Neuronal stem cell (in vitro differentiated cells): ENCODE data around the gene GABRE.

Source experiments
- DNase-seq: peaks from one replicate; pipeline ENCODE4 v3.0.0-alpha.2; 2013; ENCODE audit warnings: low spot score
- H2AFZ ChIP-seq: one replicate; pipeline ENCODE4 v1.6.1; 2013; ENCODE audit warnings: mild to moderate bottlenecking, low read length, inconsistent platforms
- H2AK5ac ChIP-seq: 2 replicates; pipeline ENCODE4 v1.6.1; 2013; ENCODE audit warnings: low read depth, mild to moderate bottlenecking, inconsistent platforms, low read length, moderate library complexity, mixed read lengths
- H2BK120ac ChIP-seq: 2 replicates; pipeline ENCODE4 v1.6.1; 2013; ENCODE audit warnings: low read depth, mild to moderate bottlenecking, inconsistent platforms, low read length, moderate library complexity, mixed read lengths
- H2BK12ac ChIP-seq: one replicate; pipeline ENCODE4 v1.6.1; 2013; ENCODE audit warnings: low read length, inconsistent platforms
- H2BK15ac ChIP-seq: 2 replicates; pipeline ENCODE4 v1.6.1; 2013; ENCODE audit warnings: mild to moderate bottlenecking, low read length, inconsistent platforms, mixed read lengths
- H2BK5ac ChIP-seq: one replicate; pipeline ENCODE4 v1.6.1; 2013; ENCODE audit warnings: inconsistent platforms, mild to moderate bottlenecking, low read length, moderate library complexity
- H3K14ac ChIP-seq: one replicate; pipeline ENCODE4 v1.6.1; 2013; ENCODE audit warnings: low read length, inconsistent platforms
- H3K18ac ChIP-seq: 2 replicates; pipeline ENCODE4 v1.6.1; 2013; ENCODE audit warnings: low read length, inconsistent platforms
- H3K23ac ChIP-seq: 2 replicates; pipeline ENCODE4 v1.6.1; 2013; ENCODE audit warnings: low read depth, mild to moderate bottlenecking, mixed read lengths, low read length, inconsistent platforms; ENCODE audit not compliant: poor library complexity
- H3K27ac ChIP-seq: replicated peaks from 3 replicates; pipeline ENCODE4 v1.5.1; 2013; ENCODE audit warnings: low read length, inconsistent platforms
- H3K27me3 ChIP-seq, 3 experiments: 2 replicates each; pipeline ENCODE4 v1.6.1; 2013; ENCODE audit warnings: low read length in 3 of 3, mild to moderate bottlenecking in 2 of 3, inconsistent platforms in 1 of 3, low read depth in 1 of 3, mixed read lengths in 1 of 3, moderate library complexity in 1 of 3; ENCODE audit not compliant: control insufficient read depth in 3 of 3, insufficient read depth in 3 of 3
- H3K36me3 ChIP-seq, 2 donors: replicated peaks in 1 of 2; 2 replicates each; pipeline ENCODE4 v1.6.1; 2013; ENCODE audit warnings: low read length in 2 of 2; ENCODE audit not compliant: control insufficient read depth in 2 of 2, insufficient read depth in 2 of 2
- H3K4ac ChIP-seq: 2 replicates; pipeline ENCODE4 v1.6.1; 2013; ENCODE audit warnings: inconsistent platforms, mild to moderate bottlenecking, low read length, moderate library complexity
- H3K4me1 ChIP-seq, 2 donors: 1 replicate in 1 of 2; 2 replicates in 1 of 2; pipeline ENCODE4 v1.6.1; 2013; ENCODE audit warnings: low read length in 2 of 2, low read depth in 1 of 2; ENCODE audit not compliant: control insufficient read depth in 2 of 2, insufficient read depth in 1 of 2
- H3K4me2 ChIP-seq: one replicate; pipeline ENCODE4 v1.6.1; 2013; ENCODE audit warnings: mild to moderate bottlenecking, low read length, inconsistent platforms; ENCODE audit not compliant: insufficient read depth, poor library complexity, severe bottlenecking
- H3K4me3 ChIP-seq, 2 donors: 2 replicates each; pipeline ENCODE4 v1.5.1; 2013; ENCODE audit warnings: low read length in 2 of 2, mild to moderate bottlenecking in 2 of 2, inconsistent platforms in 1 of 2, moderate library complexity in 1 of 2
- H3K79me1 ChIP-seq: one replicate; pipeline ENCODE4 v1.6.1; 2013; ENCODE audit warnings: low read depth, mild to moderate bottlenecking, inconsistent platforms, low read length, moderate library complexity
- H3K9ac ChIP-seq: one replicate; pipeline ENCODE4 v1.6.1; 2013; ENCODE audit warnings: mild to moderate bottlenecking, low read depth, low read length, inconsistent platforms; ENCODE audit not compliant: poor library complexity
- H3K9me3 ChIP-seq, 2 donors: replicated peaks in 1 of 2; 2 replicates each; pipeline versions ENCODE3 to v1.6.1; 2013; ENCODE audit warnings: low read length in 2 of 2, mild to moderate bottlenecking in 2 of 2, inconsistent platforms in 1 of 2, low read depth in 1 of 2, mixed read lengths in 1 of 2, moderate library complexity in 1 of 2; ENCODE audit not compliant: control insufficient read depth in 2 of 2, insufficient read depth in 1 of 2
- H4K8ac ChIP-seq: one replicate; pipeline ENCODE4 v1.6.1; 2013; ENCODE audit warnings: low read depth, mild to moderate bottlenecking, inconsistent platforms, low read length, moderate library complexity
- H4K91ac ChIP-seq: one replicate; pipeline ENCODE4 v1.6.1; 2013; ENCODE audit warnings: low read length, low read depth, mild to moderate bottlenecking, inconsistent platforms; ENCODE audit not compliant: poor library complexity
- WGBS, 2 donors: extraction: QIAGEN DNeasy Blood & Tissue Kit; methylation state at CpG; one replicate each; pipeline ENCODE4 v1.1.7; 2013; ENCODE audit warnings: missing lambda C conversion rate in 2 of 2, mixed read lengths in 1 of 2; ENCODE audit not compliant: insufficient read length in 2 of 2, insufficient replicate concordance in 1 of 2; ENCODE audit errors: extremely low coverage in 2 of 2; 5-methylcytosine and 5-hydroxymethylcytosine counted together

Gene GABRE

DNA sequence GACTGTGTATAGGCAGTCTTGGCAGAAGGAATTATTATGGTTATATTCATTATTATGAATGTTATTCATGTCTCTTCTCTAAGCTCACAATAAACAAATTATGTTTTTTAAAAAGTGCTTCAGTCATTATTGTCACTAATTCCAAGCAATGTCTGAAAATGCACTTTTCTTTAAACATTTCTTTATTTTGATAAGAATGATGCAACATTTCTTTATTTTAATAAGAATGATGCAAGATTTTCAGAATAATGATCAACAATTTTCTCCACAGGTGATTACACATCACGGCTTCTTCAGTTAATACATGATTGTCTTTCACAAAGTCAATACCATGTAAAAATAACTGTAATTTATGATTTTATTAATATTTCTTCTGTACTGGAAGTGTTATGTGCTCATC is 39.1 kb downstream of the GABRE start:
- H3K4me2 ChIP-seq = no peak overlapping the region
- H3K27me3 ChIP-seq = no peaks in the 10 kb centered on the region
- no peak for DNase-seq
- H2BK120ac ChIP-seq = no peak overlapping the region
- H3K36me3 ChIP-seq = no peaks in the 10 kb centered on the region
- no peak overlapping the region for H3K4me3 ChIP-seq
- H3K4ac ChIP-seq = no peak overlapping the region
- H3K4me1 ChIP-seq = no peaks in the 10 kb centered on the region
- no peak overlapping the region for H2BK12ac ChIP-seq
- no peaks in the 10 kb centered on the region for H3K79me1 ChIP-seq
- no peak overlapping the region for H2BK5ac ChIP-seq
- no peak overlapping the region for H3K27ac ChIP-seq
- H2AFZ ChIP-seq = no peak overlapping the region
- H4K8ac ChIP-seq = no peak overlapping the region
- no peak overlapping the region for H4K91ac ChIP-seq
- no peak overlapping the region for H2AK5ac ChIP-seq
- H3K23ac ChIP-seq = no peak overlapping the region
- WGBS, 2 donors = no CpG with 5 or more reads among the region's 1 CpG
- no peak overlapping the region for H3K14ac ChIP-seq
- no peak overlapping the region for H3K9ac ChIP-seq
- no peak overlapping the region for H2BK15ac ChIP-seq
- no peak overlapping the region for H3K18ac ChIP-seq
- H3K9me3 ChIP-seq = no peaks in the 10 kb centered on the region

GRCh38 chrX:151929126-151929525 is 45.4 kb downstream of the GABRE start:
- Histone ChIP-seq H3K4me1 (no peaks in the 10 kb centered on the region), H3K27me3 (no peaks in the 10 kb centered on the region), H3K27ac (no peak overlapping the region), H4K91ac (no peak overlapping the region), H3K18ac (no peak overlapping the region), H3K4me2 (no peak overlapping the region), H2BK120ac (no peak overlapping the region), H3K9me3 (no peaks in the 10 kb centered on the region), H2AK5ac (no peak overlapping the region), H3K36me3 (no peaks in the 10 kb centered on the region), H4K8ac (no peak overlapping the region), H2AFZ (no peak overlapping the region), H2BK15ac (no peak overlapping the region), H3K4me3 (no peak overlapping the region), H3K4ac (no peak overlapping the region), H2BK12ac (no peak overlapping the region), H3K23ac (no peak overlapping the region), H3K79me1 (no peaks in the 10 kb centered on the region), H3K14ac (no peak overlapping the region), H2BK5ac (no peak overlapping the region), H3K9ac (no peak overlapping the region)
- WGBS, 2 donors = no CpG with 5 or more reads among the region's 4 CpGs
- no peak for DNase-seq

DNA sequence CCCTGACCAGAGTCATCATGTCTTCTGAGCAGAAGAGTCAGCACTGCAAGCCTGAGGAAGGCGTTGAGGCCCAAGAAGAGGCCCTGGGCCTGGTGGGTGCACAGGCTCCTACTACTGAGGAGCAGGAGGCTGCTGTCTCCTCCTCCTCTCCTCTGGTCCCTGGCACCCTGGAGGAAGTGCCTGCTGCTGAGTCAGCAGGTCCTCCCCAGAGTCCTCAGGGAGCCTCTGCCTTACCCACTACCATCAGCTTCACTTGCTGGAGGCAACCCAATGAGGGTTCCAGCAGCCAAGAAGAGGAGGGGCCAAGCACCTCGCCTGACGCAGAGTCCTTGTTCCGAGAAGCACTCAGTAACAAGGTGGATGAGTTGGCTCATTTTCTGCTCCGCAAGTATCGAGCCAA is 50.8 kb downstream of the GABRE start:
- no peak overlapping the region for H2BK15ac ChIP-seq
- H3K27ac ChIP-seq = no peak overlapping the region
- WGBS, 2 donors = no CpG with 5 or more reads among the region's 6 CpGs
- DNase-seq = no peak
- H3K79me1 ChIP-seq = no peaks in the 10 kb centered on the region
- no peak overlapping the region for H2BK120ac ChIP-seq
- H3K9ac ChIP-seq = no peak overlapping the region
- no peak overlapping the region for H3K4me3 ChIP-seq
- no peaks in the 10 kb centered on the region for H3K27me3 ChIP-seq
- H2BK12ac ChIP-seq = no peak overlapping the region
- no peak overlapping the region for H3K4ac ChIP-seq
- no peak overlapping the region for H4K8ac ChIP-seq
- H2BK5ac ChIP-seq = no peak overlapping the region
- H3K9me3 ChIP-seq = no peaks in the 10 kb centered on the region
- H4K91ac ChIP-seq = no peak overlapping the region
- no peak overlapping the region for H3K4me2 ChIP-seq
- no peak overlapping the region for H2AK5ac ChIP-seq
- H3K18ac ChIP-seq = no peak overlapping the region
- no peak overlapping the region for H3K23ac ChIP-seq
- H2AFZ ChIP-seq = no peak overlapping the region
- H3K14ac ChIP-seq = no peak overlapping the region
- H3K36me3 ChIP-seq = no peaks in the 10 kb centered on the region
- no peaks in the 10 kb centered on the region for H3K4me1 ChIP-seq

- H2BK120ac ChIP-seq = no peak overlapping the region
- no peaks in the 10 kb centered on the region for H3K27me3 ChIP-seq
- no CpG with 5 or more reads among the region's 5 CpGs for WGBS, 2 donors
Measured at GRCh38 chrX:151922692-151923091, 51.8 kb downstream of the GABRE start.

More at GRCh38 chrX:151922692-151923091, 51.8 kb downstream of the GABRE start:
- H3K79me1 ChIP-seq = no peaks in the 10 kb centered on the region
- no peaks in the 10 kb centered on the region for H3K36me3 ChIP-seq
- no peak overlapping the region for H3K4me2 ChIP-seq
- H3K27ac ChIP-seq = no peak overlapping the region
- no peak for DNase-seq
- H4K8ac ChIP-seq = no peak overlapping the region
- no peaks in the 10 kb centered on the region for H3K4me1 ChIP-seq
- H3K9me3 ChIP-seq = no peaks in the 10 kb centered on the region
- H4K91ac ChIP-seq = no peak overlapping the region
- H3K4me3 ChIP-seq = no peak overlapping the region
- no peak overlapping the region for H3K18ac ChIP-seq
- H3K23ac ChIP-seq = no peak overlapping the region
- no peak overlapping the region for H2BK12ac ChIP-seq
- H2AK5ac ChIP-seq = no peak overlapping the region
- no peak overlapping the region for H2AFZ ChIP-seq
- H3K9ac ChIP-seq = no peak overlapping the region
- no peak overlapping the region for H3K14ac ChIP-seq
- H2BK5ac ChIP-seq = no peak overlapping the region
- no peak overlapping the region for H3K4ac ChIP-seq
- H2BK15ac ChIP-seq = no peak overlapping the region
